Measurements from ENCODE around the gene PITX3.

Gene PITX3

GRCh38 chr10:102230264-102230860 lies 10.9 kb downstream of the PITX3 start (continued):
- TF ChIP-seq ZNF626 (tag by site-specific recombination; IDR thresholded peaks at IDR 0.05) (no peak), ZNF621 (tag by site-specific recombination; IDR thresholded peaks at IDR 0.05) (no peak), ZNF580 (tag by site-specific recombination; IDR thresholded peaks at IDR 0.05) (no peak), ZSCAN4 (tag by site-specific recombination; IDR thresholded peaks at IDR 0.05) (no peak), PRDM10 (tag by site-specific recombination; IDR thresholded peaks at IDR 0.05) (peak; percentile 97), ZNF19 (tag by site-specific recombination; IDR thresholded peaks at IDR 0.05; ENCODE audit: low read depth) (no peak), ZNF48 (tag by site-specific recombination; IDR thresholded peaks at IDR 0.05) (no peak), ZNF677 (tag by site-specific recombination; IDR thresholded peaks at IDR 0.05) (peak; percentile 41; the same call in 1 of the 2 replicates), ZNF701 (tag by site-specific recombination; IDR thresholded peaks at IDR 0.05) (no peak), ZNF449 (tag by site-specific recombination; IDR thresholded peaks at IDR 0.05) (no peak), ATF2 (tag by site-specific recombination; IDR thresholded peaks at IDR 0.05; ENCODE audit: low read depth) (no peak), ZNF335 (tag by site-specific recombination; conservative IDR thresholded peaks at IDR 0.05) (peak; percentile 98), ZNF394 (tag by site-specific recombination; IDR thresholded peaks at IDR 0.05; ENCODE audit: borderline replicate concordance) (peak; percentile 52; the same call in 1 of the 2 replicates), ZNF610 (tag by site-specific recombination; IDR thresholded peaks at IDR 0.05; ENCODE audit: borderline replicate concordance) (no peak), HOXA7 (CRISPR knock-in tag; IDR thresholded peaks at IDR 0.05; ENCODE audit: borderline replicate concordance) (no peak), KLF8 (tag by site-specific recombination; IDR thresholded peaks at IDR 0.05) (peak; percentile 91; the same call in 1 of the 2 replicates), ZBTB49 (tag by site-specific recombination; IDR thresholded peaks at IDR 0.05; ENCODE audit: low read depth) (no peak), ZNF416 (tag by site-specific recombination; IDR thresholded peaks at IDR 0.05) (no peak)

Data from HEK293 (cell line).